ENCODE data around the gene CEMIP2. TPM values are rescaled to one million over a fixed set of nuclear protein-coding genes. Genes with fewer than 3 reads are reported as not detected.

Gene CEMIP2
- total and polyA plus RNA-seq, 4 donors, result 18.8 to 123 (median 38.6) TPM

- H3K9me3 ChIP-seq (ENCODE audit: control insufficient read depth in 4 of 4, low read length in 3 of 4), result no peaks in the 10 kb centered on the region
- H3K27me3 ChIP-seq (ENCODE audit: control insufficient read depth in 4 of 4, insufficient read depth in 4 of 4, low read length in 3 of 4), result no peaks in the 10 kb centered on the region
- H3K4me1 ChIP-seq (ENCODE audit: control insufficient read depth in 4 of 4, insufficient read depth in 4 of 4, low read length in 3 of 4), result peaks cover 0 to 9% (median 0%) of the 10 kb centered on the region in 4 donors
- H3K4me3 ChIP-seq (ENCODE audit: low read depth in 1 of 3, low read length in 3 of 3), result no peak overlapping the region
- H3K9ac ChIP-seq (ENCODE audit: low read depth in 1 of 2, low read length in 2 of 2), result no peak overlapping the region
- no peak overlapping the region for H3K27ac ChIP-seq (ENCODE audit: low read depth in 1 of 2, low read length in 2 of 2)
- WGBS, result 96% methylated on average over 2 of the region's 2 CpGs
- H3K36me3 ChIP-seq (ENCODE audit: control insufficient read depth in 4 of 4, insufficient read depth in 3 of 4, low read depth in 1 of 4, low read length in 3 of 4), result no peaks in the 10 kb centered on the region
- TF ChIP-seq FOXA2 (IDR thresholded peaks at IDR 0.05) (no peak), CTCF (IDR thresholded peaks at IDR 0.05; ENCODE audit: low read depth, low read length, missing input control) (no peak), RXRA (IDR thresholded peaks at IDR 0.05) (no peak), GABPA (IDR thresholded peaks at IDR 0.05 in 1 of 2, conservative IDR thresholded peaks at IDR 0.05 in 1 of 2) (no peak), REST (IDR thresholded peaks at IDR 0.05) (no peak), RAD21 (IDR thresholded peaks at IDR 0.05) (no peak), SP1 (IDR thresholded peaks at IDR 0.05) (no peak), TAF1 (conservative IDR thresholded peaks at IDR 0.05) (no peak), ZBTB33 (IDR thresholded peaks at IDR 0.05) (no peak), YY1 (IDR thresholded peaks at IDR 0.05) (no peak), HNF4G (IDR thresholded peaks at IDR 0.05) (no peak), EGR1 (IDR thresholded peaks at IDR 0.05; ENCODE audit: low read depth in 2 of 2) (no peak), NR2F2 (IDR thresholded peaks at IDR 0.05) (no peak), FOXA1 (IDR thresholded peaks at IDR 0.05) (no peak), JUND (IDR thresholded peaks at IDR 0.05) (no peak), HNF4A (conservative IDR thresholded peaks at IDR 0.05) (no peak)
- TF ChIP-seq, protein P1, sequence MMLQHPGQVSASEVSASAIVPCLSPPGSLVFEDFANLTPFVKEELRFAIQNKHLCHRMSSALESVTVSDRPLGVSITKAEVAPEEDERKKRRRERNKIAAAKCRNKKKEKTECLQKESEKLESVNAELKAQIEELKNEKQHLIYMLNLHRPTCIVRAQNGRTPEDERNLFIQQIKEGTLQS (IDR thresholded peaks at IDR 0.05), result no peak
- TF ChIP-seq, protein P2, sequence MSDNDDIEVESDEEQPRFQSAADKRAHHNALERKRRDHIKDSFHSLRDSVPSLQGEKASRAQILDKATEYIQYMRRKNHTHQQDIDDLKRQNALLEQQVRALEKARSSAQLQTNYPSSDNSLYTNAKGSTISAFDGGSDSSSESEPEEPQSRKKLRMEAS (IDR thresholded peaks at IDR 0.05), result no peak
- DNase-seq (ENCODE audit: low spot score), result no peak
Measured at GRCh38 chr9:71668717-71669116, 99.6 kb downstream of the CEMIP2 start.

Measured in liver (tissue), 9 donors.